ENCODE results near the gene CSMD2.
"Not testable (repeated sequence)": the region's sequence is repeated elsewhere in the genome, so short reads cannot be mapped to it uniquely, and the experiment has no call there.

The CSMD2 gene

DNA sequence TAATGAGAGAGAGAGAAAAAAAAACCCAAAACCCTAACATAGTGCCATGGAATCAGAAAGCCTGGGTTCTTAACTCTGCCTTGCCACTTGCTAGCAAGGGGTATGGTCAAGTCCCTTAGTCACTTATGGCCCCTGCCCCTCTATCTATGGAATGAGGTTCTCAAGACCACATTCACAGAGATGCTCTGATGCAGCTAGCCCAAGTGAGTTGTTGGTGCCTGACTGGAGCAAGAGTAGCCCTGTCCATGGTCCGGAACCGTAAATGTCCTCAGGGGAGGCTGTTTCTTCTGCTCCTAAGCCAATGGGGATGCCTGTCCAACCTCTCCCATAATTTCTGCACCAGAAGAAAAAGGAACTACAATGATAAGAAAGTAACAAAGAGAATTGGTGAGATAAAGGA lies 56.8 kb downstream of the CSMD2 start:
- DNase-seq: no peak

DNA sequence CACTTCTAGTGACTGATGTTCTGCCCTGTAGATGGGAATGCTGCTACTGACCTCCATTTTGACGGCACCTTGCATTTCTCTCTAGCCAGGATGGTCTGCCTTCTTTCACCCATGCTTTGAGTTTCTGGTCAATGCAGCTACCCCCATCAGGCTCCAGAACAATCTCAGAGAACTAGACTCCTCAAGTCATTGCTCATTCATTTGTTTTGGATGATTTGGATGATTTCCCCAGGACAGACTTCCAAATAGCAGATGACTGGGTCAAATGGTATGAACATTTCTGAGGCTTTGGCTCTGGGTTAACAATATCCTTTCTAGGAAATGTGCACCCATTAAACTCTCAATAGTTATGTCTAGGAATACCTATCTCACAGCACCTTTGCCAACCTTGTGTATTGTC lies 63.9 kb downstream of the CSMD2 start:
- DNase-seq: peak; percentile 93

DNA sequence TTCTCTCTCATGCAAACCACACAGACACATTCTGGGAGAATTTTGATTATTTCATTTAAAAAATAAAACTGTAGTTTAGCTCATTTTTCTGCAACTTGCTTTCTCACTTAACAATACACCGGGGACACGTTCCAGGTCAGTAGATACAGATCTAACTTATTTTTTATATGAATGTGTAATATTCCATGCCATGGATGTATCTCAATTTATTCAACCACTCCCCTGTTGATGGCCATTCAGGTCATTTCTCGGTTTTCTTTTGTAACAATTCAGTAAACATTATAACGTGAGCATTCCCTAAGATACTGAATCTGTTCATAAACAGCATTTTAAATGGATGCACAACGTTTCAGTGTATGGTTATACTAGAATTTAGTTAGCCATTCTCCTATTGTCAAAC lies 64.7 kb downstream of the CSMD2 start:
- no peak for DNase-seq

DNA sequence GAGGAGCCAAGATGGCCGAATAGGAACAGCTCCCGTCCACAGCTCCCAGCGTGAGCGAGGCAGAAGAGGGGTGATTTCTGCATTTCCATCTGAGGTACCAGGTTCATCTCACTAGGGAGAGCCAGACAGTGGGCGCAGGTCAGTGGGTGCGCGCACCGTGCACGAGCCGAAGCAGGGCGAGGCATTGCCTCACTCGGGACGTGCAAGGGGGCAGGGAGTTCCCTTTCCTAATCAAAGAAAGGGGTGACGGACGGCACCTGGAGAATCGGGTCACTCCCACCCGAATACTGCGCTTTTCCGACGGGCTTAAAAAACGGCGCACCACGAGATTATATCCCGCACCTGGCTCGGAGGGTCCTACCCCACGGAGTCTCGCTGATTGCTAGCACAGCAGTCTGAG lies 72.6 kb downstream of the CSMD2 start:
- DNase-seq: not testable (repeated sequence)

DNA sequence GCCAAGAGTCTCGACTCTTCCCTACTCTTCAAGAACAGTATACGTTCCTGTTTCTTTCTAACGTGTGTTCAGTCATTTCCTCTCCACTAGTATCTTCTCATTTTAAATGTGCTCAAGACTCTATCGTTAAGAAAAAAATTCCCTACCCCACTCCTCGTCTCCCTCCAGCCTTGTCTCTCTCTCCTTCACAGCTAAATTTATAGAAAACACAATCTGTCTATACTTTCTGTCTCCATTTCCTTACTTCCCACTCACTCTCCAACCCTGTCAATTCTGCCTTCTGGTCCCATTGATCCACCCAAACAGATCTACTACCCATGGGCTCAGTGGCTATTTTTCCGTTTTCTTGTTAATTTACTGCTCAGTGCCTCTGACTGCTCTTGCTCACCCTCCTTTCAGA lies 75.3 kb downstream of the CSMD2 start:
- no peak for DNase-seq

DNA sequence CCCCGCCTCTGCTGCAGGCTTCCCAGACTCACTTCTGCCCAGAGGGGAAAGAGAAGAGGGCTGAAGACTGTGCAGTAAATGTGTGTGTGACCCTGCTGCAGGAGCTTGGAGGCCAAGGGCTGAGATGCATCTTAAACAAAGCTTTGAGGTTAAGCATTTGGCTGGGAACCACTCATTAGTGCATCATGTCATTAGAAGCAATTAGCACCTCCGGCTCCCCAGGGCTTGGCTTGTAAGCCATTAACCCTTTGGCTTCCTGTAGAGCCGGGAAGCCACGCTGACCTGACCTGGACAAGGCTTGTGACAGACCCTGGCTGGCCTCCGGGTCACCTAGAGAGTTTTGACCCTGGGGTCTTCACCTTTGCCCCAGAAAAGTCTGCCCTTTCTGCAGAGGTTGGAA lies 77.0 kb downstream of the CSMD2 start:
- DNase-seq: no peak

DNA sequence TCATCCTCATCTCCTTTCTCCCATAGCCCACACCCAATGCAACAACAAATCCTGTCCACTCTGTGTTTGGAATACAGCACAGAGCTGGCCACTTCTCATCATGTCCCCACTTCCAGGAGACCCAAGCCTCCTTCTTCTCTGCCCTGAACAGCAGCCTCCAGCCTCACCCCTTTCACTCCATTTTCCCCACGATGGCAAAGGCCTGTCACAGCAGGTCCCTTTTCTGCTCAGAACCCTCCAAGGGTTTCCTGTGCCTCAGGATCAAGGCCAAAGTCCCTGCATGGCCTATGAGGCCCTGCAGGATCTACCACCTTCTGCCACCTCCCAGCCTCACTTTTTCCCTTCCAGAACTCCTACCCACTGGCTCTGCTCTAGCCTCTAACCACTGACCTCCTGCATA lies 78.5 kb downstream of the CSMD2 start:
- DNase-seq: no peak

DNA sequence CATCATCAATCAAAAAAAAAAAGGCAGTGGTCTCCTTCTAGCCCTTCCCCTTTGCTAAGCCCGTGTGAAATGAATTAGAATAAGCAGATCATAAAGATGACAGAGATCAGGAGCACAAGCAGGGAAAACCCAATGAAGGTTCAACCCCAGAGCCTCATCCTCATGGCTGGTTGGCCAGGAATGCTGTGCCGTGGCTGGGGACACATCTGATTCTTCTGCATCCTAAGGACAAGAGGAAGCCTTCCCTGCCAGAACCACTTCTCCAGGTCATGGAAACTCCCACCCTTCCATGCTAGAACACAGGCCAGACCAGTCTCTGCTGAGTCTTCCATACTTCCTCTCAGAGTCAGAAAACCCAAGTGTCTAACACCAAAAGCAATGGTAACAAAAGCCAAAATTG lies 81.1 kb downstream of the CSMD2 start:
- DNase-seq: no peak

DNA sequence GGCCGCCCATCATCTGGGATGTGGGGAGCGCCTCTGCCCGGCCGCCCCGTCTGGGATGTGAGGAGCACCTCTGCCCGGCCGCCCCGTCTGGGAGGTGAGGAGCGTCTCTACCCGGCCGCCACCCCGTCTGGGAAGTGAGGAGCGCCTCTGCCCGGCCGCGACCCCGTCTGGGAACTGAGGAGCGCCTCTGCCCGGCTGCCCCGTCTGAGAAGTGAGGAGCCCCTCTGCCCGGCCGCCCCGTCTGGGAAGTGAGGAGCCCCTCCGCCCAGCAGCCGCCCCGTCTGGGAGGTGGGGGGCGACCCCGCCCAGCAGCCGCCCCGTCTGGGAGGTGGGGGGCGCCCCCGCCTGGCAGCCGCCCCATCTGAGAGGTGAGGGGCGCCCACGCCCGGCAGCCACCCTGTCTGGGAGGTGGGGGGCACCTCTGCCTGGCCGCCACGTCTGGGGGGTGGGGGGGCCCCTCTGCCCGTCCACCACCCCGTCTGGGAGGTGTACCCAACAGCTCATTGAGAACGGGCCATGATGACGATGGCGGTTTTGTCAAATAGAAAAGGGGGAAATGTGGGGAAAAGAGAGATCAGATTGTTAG lies 82.9 kb downstream of the CSMD2 start:
- DNase-seq: not testable (repeated sequence)

DNA sequence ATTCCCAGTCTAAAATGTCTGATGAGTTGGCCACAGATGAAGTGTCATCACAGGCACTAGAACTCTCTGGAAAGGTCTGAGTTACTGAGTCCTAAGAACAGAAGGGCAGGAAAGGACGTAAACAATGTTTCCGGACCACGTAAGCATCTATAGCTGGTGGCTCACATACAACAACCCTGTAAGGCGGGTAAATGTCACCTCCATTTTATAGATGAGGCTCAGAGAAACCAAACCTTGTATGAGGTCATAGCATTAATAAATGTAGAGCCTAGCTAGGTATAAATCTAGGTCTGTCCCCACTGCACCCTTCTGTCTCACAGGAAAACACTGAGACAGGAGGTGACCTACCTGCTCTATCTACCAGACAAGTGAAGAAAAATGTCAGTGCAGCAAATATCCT lies 86.6 kb downstream of the CSMD2 start:
- no peak for DNase-seq

DNA sequence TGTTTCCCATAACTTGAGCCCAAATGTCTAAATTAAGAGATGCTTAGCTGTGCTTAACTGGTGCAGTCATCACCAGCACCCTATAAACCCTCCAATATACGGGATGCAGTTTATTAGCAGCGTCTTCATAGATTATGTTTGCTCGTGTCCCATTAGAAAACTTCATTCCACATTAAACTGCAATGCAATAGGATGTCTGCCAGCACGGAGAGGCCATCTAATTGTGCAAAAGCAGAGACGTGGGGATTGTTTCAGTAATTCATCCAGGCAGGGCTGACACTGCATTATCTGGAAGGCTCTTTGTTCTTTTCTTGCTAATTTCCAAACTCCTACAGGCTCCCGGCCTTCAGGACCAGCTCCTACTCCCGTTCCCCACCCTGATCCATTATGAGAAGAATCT lies 89.5 kb downstream of the CSMD2 start:
- DNase-seq: no peak

DNA sequence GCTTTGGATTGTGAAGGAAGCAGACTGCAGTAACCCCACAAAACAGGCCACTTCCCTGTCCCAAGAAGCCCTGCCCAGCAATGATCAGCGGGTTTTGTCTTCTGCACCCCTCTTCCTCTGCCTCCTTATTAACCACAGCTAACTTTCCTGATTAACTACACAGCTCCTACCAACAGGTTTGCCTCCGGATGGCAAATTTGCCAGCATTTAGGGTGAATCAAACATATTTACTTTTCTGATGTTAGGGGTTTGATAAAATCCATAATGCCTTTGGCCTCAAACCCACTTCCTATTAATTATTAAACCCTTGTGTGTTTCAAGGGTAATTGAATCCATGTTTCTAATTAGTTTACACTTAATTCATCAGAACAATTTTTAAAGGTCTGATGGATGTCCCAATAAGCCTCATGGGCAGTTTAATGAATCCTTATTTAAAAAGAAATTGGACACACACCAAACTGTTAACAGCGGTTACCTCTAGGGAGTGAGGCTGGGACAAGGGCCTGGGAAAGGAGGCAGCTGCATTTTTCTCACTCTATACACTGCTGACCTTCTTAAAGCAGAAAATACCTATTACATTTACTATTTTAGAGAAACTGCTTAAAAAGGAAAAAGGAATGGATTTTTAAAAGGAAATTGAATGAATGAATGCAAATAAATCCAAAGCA lies 91.9 kb downstream of the CSMD2 start:
- no peak for DNase-seq

DNA sequence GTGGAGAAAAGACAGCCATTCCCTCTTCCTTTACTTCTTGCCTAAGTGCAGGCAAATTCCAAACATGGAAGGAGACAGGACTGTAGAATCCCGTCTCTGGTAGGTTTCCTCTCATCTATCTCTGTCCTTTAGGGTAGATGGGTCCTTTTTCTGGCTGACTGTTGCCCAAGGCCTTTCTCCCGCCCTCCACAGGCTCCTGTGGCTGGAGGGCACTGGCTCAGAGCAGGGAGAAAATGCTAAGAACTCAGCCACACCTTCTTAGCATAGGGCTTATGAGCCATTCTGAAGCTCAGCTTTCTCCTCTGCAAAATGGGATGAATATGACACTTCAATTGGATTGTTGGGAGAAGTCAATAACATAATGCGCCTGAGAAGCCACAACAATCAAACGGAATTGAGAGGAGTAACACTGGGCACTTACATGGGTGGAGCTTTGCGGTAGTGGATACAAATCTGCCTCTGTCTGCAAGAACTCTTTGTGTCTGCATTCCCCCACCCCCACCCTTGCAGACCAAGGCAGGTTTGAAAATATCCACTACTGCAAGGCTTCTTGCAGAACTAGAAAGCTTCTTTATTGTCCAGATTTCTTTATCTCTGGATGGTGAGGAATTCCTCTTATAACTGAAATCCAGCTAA lies 94.7 kb downstream of the CSMD2 start:
- no peak for DNase-seq

DNA sequence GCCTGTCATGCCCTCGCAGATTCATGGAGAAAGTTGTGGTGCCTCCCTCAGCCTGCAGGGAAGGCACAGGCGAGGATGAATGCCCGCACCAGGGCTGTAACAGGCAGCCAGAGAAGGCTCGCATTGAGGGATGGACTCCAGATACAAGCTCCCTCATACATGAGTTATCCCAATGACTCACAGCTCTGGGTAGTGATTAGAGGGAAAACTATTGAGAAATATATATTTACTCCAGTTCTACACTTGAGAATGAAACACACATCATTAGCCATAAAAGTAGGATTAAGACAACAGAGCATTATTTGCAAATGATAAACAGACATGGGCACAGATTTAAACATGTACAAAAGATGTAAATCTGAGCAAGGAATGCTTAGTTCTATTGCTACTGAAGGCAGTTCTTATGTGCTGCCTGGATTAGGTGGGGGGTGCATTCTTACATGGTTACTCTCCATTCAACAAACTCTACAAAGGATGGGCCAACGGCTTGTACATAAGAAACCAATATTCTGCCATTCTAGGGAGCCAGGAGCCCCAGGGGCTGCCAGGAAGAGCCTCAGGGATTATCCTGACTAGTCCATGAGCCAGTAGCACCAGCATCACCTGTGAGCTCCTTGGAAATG lies 97.9 kb downstream of the CSMD2 start:
- peak; percentile 90 for DNase-seq

DNA sequence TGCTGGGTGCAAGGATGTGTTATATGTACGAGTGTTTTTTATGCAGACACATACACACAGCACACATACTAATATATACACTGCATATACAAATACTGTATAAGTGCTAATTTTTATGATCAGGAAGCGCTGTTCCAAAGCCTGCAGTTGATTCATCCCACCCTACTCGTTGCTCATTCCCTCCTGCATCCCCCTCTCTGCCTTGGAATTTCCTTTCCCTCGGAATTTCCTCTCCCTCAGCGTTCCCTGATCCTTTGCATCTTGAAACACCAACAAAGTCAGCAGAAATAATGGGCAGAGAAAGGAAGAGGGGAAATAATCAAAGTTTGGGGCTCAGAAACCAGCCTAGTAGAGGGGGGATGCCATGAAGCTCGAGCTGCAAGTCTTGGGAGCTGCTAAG lies 98.9 kb downstream of the CSMD2 start:
- DNase-seq: peak; percentile 57

DNA sequence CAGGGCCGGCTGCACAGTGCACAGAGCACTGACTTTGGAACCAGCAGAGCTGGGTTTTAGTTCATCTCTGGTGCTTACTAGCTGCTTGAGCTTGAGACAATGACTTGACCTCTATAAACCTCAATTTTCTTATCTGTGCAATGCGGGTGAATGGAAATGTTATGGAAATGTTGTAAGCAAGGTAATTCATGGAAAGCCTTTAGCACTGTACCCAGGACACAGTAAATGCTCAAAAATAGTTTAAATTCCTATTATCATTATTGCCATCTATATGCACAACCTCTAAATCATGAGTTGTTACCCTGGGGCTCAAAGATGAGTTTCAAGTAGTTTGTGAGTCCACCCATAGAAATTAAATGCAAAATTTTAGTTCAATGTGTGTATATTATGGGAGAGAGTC lies 99.5 kb downstream of the CSMD2 start:
- DNase-seq: no peak

DNA sequence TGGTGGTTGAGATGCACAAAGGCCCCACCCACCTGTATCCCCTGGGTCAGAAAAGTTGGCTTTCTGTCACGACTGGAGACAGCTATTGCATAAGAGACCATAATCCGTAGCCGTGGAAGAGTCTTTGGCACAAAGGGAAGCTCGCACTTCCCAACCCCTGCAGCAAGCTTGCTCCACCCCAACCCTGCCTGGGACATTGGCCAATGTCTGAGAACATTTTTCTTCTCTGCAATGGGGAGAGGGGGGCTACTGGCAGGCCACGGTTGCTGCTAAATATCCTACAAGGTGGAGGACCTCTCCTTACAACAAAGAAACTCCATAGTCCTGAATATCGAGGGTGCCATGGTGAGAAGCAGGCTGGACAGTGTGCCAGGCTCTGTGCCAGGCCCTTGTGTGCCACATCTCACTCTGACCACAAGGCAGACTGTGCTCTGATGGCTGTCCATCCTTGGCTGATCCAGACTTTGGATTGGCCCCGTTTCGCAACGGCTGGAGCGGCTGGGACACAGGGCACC lies 104.1 kb downstream of the CSMD2 start:
- no peak for DNase-seq

DNA sequence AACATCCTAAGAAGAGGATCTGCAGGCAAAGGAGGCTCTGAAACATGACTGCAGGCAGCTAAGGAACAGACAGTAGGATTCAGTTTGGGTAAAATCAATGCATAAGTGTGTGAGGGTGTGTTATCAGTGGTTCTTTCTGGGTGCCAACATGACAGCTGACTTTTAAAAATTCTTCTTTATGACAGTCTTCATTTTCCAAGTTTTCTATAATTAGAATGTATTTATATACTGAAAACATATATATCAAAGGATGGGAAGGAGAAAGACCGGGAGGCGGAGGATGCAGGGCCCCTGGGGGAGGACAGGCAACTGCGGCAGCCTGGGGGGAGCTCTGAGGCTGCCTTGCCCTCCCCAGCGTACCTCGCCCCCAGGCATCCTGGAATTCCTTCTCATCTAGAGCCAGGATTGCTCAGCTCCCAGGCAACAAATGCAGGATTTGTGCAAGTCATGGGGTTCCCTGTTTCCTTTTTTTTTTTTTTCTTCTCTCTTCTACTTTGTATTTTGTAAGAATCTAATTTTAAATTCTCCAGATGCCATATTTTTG lies 104.8 kb downstream of the CSMD2 start:
- DNase-seq: no peak

DNA sequence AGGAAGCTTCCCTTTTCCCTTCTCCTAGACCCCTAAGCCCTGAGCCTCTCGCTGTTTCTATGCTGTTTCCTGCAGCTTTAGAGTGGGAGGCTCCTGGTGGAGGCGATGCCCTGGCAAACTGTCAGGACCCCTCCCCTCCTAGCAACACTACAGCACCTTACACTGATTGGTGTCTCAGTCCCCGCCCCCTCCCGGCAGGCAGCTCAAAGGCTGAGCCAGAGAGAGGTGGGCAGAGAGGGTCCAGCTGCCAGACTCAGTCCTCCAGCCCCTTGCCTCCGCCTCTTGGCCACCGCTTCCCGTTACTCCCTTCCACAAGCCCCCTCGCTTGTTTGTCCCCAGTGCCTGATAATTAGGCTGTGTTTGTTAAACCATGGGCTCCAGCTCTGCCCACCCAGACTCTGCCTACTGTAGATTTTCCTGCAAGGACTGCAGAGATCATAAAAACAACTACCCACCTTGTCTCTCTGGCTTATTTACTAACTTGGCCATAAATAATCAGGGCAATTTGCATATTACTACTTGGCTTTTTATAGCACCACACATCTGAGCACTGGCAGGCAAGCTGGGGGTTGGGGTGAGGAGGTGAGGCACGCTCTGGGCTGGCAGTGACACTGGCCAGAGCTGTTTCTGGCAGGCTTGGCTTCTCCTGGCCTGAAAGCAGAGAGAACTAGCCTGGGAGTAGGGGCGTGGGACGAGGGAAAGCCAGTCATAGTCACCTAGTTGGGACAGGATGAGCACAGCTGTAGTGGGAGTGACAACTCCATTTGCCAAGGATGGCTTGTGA lies 107.5 kb downstream of the CSMD2 start:
- DNase-seq: no peak

DNA sequence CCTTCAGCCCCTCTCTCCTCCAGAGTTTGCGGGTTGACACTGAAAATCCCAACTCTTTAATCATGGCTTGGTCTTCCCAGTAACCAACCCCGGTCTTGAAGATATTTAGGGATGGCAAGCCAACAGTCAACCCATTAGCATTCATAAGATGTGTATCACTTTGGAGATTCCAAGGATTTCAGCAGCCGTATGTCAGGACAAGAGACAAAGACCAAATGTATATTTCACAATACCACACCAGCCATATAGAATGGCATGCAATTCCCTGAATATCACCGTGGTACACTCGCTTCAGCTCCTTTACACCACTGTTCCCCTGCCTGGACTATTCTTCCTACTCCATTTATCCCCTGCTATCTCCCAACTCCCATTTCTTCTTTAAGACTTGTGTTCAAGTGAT lies 109.2 kb downstream of the CSMD2 start:
- DNase-seq: peak; percentile 27

DNA sequence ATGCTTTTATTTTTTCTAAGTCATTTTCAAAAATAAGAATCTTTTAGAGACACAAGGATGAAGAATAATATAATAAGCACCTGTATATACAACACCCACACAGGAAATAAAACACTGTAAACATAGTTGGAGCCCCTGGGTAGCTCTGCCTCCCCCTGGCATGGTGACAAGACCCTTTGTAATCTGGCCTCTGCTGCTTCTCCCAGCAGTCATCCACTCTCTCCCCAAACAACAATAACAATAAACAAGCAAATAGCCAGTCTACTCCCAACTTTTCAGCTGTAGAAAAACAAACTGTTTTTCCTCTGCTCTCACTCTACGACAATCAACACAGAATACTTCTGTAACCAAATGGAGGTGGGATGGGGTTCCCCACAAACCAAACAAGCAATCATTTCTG lies 110.1 kb downstream of the CSMD2 start:
- no peak for DNase-seq

DNA sequence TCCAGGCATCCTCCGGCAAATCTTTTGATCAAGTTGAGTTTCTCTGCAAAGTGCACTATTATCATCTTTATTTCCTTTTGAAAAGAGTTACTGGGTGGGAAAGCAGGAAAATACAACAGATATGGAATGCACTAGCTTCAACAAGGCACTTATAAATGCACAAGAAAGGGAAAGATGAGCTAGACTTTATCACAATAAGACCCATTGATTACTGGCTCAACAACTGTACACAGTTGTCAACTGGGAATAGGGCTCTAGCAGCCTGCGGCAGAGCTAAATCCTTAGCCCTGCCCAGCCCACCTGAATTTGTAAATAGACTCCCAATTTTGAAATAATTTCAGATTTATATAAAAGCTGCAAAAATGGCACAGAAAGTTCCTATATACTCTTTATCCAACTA lies 111.4 kb downstream of the CSMD2 start:
- no peak for DNase-seq

DNA sequence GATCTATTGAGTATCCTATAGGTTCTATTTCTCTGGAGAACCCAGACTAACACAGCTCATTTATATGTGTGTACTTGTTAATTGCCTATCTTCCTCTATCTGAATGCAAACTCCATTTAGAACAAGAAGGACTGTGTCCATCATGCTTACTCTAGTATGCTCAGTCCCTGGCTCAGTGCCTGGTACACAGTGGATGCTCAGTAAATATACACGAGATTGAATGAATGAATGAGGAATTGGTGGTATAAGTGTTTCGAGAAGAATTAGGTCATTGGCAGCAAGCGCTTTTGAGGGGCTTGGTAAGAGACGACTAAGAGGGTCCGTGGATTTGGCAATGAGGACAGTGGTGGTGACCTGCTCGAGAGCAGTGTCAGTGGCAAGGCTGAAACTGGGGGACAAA lies 112.5 kb downstream of the CSMD2 start:
- no peak for DNase-seq
